SU-DHL-6 (cell line): ENCODE data around the gene CYP26C1.

Experiments used
- H2AFZ ChIP-seq: fragments of 200-600 bp; sonication (generic); 2 replicates; pipeline ENCODE4 v1.6.1; 2014; ENCODE audit warnings: low read depth, mild to moderate bottlenecking, moderate library complexity, mixed read lengths, antibody characterized with exemption, low read length; ENCODE audit not compliant: severe bottlenecking
- H3F3A ChIP-seq: fragments of 200-600 bp; shearing (Covaris generic); 2 replicates; pipeline ENCODE4 v1.6.0; 2016; ENCODE audit warnings: antibody characterized with exemption, mild to moderate bottlenecking; ENCODE audit not compliant: insufficient read depth
- H3K27ac ChIP-seq: fragments of 200-600 bp; sonication (generic); 2 replicates; pipeline ENCODE4 v1.5.1; 2016; ENCODE audit warnings: low read depth, mild to moderate bottlenecking, low read length, moderate library complexity, mixed read lengths
- H3K27me3 ChIP-seq: fragments of 200-600 bp; sonication (generic), shearing (Covaris generic); 2 replicates; pipeline ENCODE4 v1.6.0; 2014; ENCODE audit warnings: mild to moderate bottlenecking, low read length
- H3K36me3 ChIP-seq: fragments of 200-600 bp; sonication (generic); 2 replicates; pipeline ENCODE4 v1.6.1; 2014; ENCODE audit warnings: mild to moderate bottlenecking, low read length, mixed read lengths
- H3K4me2 ChIP-seq: fragments of 300-600, 200-600 bp; shearing (Covaris generic), sonication (generic); 2 replicates; pipeline ENCODE4 v1.6.0; 2014; ENCODE audit warnings: low read length, low read depth, mild to moderate bottlenecking; ENCODE audit not compliant: poor library complexity, severe bottlenecking
- H3K4me3 ChIP-seq: fragments of 200-600 bp; sonication (generic); 2 replicates; pipeline ENCODE4 v1.5.1; 2014; ENCODE audit warnings: antibody characterized with exemption, low read length, mild to moderate bottlenecking, mixed read lengths; ENCODE audit not compliant: insufficient read depth, poor library complexity, severe bottlenecking
- H3K79me2 ChIP-seq: fragments of 200-600 bp; sonication (generic); 2 replicates; pipeline ENCODE4 v1.6.1; 2014; ENCODE audit warnings: mild to moderate bottlenecking, low read length, moderate library complexity; ENCODE audit not compliant: insufficient read depth
- H3K9ac ChIP-seq: fragments of 200-600 bp; sonication (generic); 2 replicates; pipeline ENCODE4 v1.7.0; 2014; ENCODE audit warnings: mild to moderate bottlenecking, low read length
- H3K9me2 ChIP-seq: fragments of 200-600 bp; sonication (generic); replicated peaks from 2 replicates; pipeline ENCODE4 v1.6.1; 2014; ENCODE audit warnings: low read length; ENCODE audit not compliant: insufficient read depth
- H3K9me3 ChIP-seq: fragments of 200-600 bp; sonication (generic); 2 replicates; pipeline ENCODE4 v1.6.1; 2014; ENCODE audit warnings: low read length, mixed read lengths; ENCODE audit not compliant: insufficient read depth
- H4K20me1 ChIP-seq: fragments of 200-600 bp; sonication (generic); 2 replicates; pipeline ENCODE4 v1.6.1; 2014; ENCODE audit warnings: low read depth, mild to moderate bottlenecking, antibody characterized with exemption, low read length, moderate library complexity, mixed read lengths
- CTCF ChIP-seq: fragments of 200-600 bp; sonication (generic); IDR thresholded peaks from one replicate; pipeline ENCODE4 v1.5.1; 2017; ENCODE audit warnings: antibody characterized with exemption, mild to moderate bottlenecking, low read length, moderate library complexity; ENCODE audit not compliant: insufficient read depth, poor library complexity, severe bottlenecking
- EZH2phosphoT487 ChIP-seq: fragments of 200-600 bp; sonication (generic), shearing (Covaris generic); conservative IDR thresholded peaks from 2 replicates; pipeline ENCODE4 v1.6.1; 2018; ENCODE audit warnings: mild to moderate bottlenecking, antibody characterized with exemption, low read length, moderate library complexity, mixed read lengths

The CYP26C1 gene

DNA sequence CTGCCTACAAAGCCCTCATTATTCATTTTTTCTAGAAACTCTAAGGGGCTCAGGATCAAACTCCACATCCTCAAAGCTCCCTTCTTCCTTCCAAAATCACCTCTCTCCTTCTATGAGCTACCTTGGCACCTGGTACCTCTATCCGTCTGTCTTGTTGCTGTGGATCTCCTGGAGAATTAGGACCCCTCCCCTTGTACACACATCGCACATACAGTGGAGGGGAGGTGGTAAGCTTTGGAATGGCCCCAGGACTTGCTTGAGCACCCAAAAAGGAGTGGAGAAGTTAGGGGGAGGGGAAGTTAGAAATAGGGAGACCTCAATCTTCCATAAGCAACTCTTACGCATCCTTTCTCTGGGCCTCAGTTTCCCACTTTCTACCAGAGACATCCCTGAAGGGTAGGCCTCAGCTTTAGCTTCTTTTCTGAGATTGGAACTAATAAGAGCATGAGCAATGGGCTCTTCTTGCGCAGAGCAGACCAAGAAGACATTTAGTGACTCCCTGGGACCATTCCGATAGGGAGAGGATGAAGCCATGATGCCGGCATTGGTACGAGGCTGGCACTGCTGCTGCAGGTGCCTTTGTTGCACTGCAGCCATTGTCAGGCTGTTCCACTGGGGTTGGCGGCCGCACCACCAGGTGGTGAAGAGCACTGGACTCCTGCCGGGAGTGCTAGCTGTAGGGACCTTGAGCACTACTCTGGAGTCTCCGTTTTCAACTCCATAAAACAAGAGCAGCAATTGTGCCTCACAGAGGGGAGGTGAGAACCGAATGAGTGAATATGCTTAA lies 4.5 kb downstream of the CYP26C1 start:
- Histone ChIP-seq H2AFZ (no peak overlapping the region), H3K9me2 (no peaks in the 10 kb centered on the region), H3K36me3 (no peaks in the 10 kb centered on the region), H3K9ac (no peak overlapping the region), H3F3A (no peaks in the 10 kb centered on the region), H3K9me3 (no peaks in the 10 kb centered on the region), H4K20me1 (no peaks in the 10 kb centered on the region), H3K4me3 (no peak overlapping the region), H3K27me3 (no peaks in the 10 kb centered on the region), H3K4me2 (no peak overlapping the region), H3K27ac (no peak overlapping the region), H3K79me2 (no peaks in the 10 kb centered on the region)
- no peak for TF ChIP-seq CTCF
- TF ChIP-seq EZH2phosphoT487: no peak

DNA sequence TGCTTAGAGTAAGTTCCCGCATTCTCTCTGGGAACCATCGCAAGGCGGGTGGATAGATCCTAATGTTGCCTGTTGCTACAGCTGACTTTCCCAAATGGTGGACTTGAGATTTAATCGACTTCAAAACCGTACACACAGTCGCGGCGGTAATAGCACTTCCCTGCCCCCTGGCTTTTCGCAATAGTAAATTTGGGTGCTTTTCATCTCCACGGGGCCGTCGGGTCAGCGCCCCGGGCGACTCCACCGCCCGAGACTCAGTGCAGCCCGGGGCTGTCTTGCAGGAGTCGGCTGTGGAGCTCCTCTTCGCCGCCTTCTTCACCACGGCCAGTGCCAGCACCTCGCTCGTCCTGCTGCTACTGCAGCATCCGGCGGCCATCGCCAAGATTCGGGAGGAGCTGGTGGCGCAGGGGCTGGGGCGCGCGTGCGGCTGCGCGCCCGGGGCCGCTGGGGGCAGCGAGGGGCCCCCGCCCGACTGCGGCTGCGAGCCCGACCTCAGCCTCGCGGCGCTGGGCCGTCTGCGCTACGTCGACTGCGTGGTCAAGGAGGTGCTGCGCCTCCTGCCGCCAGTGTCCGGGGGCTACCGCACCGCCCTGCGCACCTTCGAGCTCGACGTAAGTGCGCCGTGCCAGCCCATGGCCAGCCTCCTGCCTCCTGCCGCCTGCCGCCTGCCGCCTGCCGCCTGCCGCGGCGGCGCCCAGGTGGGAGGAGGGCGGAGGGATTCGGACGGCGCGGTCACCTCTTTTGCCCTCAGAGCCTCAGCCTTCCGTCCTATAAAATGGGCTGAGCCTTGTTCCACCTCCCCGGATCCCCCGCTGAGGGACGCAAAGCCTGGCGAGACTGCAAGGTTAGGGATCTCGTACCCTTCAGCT lies 5.3 kb downstream of the CYP26C1 start:
- H4K20me1 ChIP-seq: no peaks in the 10 kb centered on the region
- no peaks in the 10 kb centered on the region for H3K79me2 ChIP-seq
- H3K9ac ChIP-seq: no peak overlapping the region
- no peaks in the 10 kb centered on the region for H3K27me3 ChIP-seq
- H3K27ac ChIP-seq: no peak overlapping the region
- TF ChIP-seq CTCF (no peak), EZH2phosphoT487 (no peak)
- H3K36me3 ChIP-seq: no peaks in the 10 kb centered on the region
- H2AFZ ChIP-seq: no peak overlapping the region
- H3K9me3 ChIP-seq: no peaks in the 10 kb centered on the region
- no peak overlapping the region for H3K4me2 ChIP-seq
- H3F3A ChIP-seq: no peaks in the 10 kb centered on the region
- no peaks in the 10 kb centered on the region for H3K9me2 ChIP-seq
- H3K4me3 ChIP-seq: no peak overlapping the region

- Histone ChIP-seq H3F3A (no peaks in the 10 kb centered on the region), H4K20me1 (no peaks in the 10 kb centered on the region), H3K4me3 (no peak overlapping the region), H3K36me3 (no peaks in the 10 kb centered on the region), H3K27me3 (no peaks in the 10 kb centered on the region), H3K9ac (no peak overlapping the region), H3K9me2 (no peaks in the 10 kb centered on the region), H3K9me3 (no peaks in the 10 kb centered on the region), H3K79me2 (no peaks in the 10 kb centered on the region), H2AFZ (no peak overlapping the region), H3K27ac (no peak overlapping the region), H3K4me2 (no peak overlapping the region)
- TF ChIP-seq CTCF (no peak), EZH2phosphoT487 (no peak)
Measured at GRCh38 chr10:93066544-93066913, 5.9 kb downstream of the CYP26C1 start.
